ENCODE results near the gene PPFIA2.

PPFIA2 gene

DNA sequence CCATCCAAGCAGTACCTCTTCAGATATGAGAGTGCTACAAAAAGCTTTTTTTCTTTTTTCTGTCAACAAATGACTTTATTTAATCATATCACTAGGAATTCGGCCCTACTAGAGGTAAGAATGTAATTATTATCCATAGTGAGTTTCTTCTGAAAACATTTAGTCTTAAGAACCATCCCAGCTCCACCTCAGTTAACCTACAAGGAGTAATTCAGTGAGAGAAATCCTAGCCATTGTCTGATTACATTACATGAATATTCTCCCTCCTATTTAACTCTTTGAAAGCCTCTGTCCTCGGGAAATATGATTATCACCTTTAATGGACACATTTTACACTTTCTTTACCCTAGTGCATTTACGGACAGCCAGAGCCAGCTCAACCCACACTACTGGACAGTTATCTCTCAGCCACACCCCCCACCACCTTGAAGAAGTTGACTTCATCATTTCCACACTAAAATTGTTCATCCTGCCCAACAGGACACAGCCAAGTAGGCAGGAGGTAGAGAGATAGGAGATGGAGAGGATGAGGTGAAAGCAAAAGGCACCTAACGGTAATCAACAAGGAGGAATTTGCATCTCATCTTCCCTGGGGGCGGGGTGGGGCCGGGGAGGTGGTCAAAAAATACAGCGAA is 1.3 kb downstream of the PPFIA2 start:
- TF ChIP-seq TAF1 (IDR thresholded peaks at IDR 0.05; ENCODE audit: borderline replicate concordance, insufficient read depth, low read length), result no peak
- no peak for TF ChIP-seq POLR2AphosphoS5 (IDR thresholded peaks at IDR 0.05; ENCODE audit: low read depth, low read length)
- TF ChIP-seq SIN3A (IDR thresholded peaks at IDR 0.05; ENCODE audit: borderline replicate concordance, insufficient read depth, low read length), result no peak
- no peak for TF ChIP-seq FOXP2 (optimal IDR thresholded peaks at IDR 0.05; ENCODE audit: borderline replicate concordance, extremely low read depth, extremely low read length, insufficient read depth)
- TF ChIP-seq REST (IDR thresholded peaks at IDR 0.05; ENCODE audit: insufficient read depth in 1 of 2, low read depth in 2 of 2, low read length in 2 of 2), result no peak

GRCh38 chr12:81729781-81730180 is 29.4 kb downstream of the PPFIA2 start:
- no peak for TF ChIP-seq POLR2AphosphoS5 (IDR thresholded peaks at IDR 0.05; ENCODE audit: low read depth, low read length)
- no peak for TF ChIP-seq TAF1 (IDR thresholded peaks at IDR 0.05; ENCODE audit: borderline replicate concordance, insufficient read depth, low read length)
- TF ChIP-seq REST (IDR thresholded peaks at IDR 0.05; ENCODE audit: insufficient read depth in 1 of 2, low read depth in 2 of 2, low read length in 2 of 2), result no peak

- TF ChIP-seq TAF1 (IDR thresholded peaks at IDR 0.05; ENCODE audit: borderline replicate concordance, insufficient read depth, low read length), result no peak
- no peak for TF ChIP-seq FOXP2 (optimal IDR thresholded peaks at IDR 0.05; ENCODE audit: borderline replicate concordance, extremely low read depth, extremely low read length, insufficient read depth)
- no peak for TF ChIP-seq REST (IDR thresholded peaks at IDR 0.05; ENCODE audit: insufficient read depth in 1 of 2, low read depth in 2 of 2, low read length in 2 of 2)
Observed at GRCh38 chr12:81727391-81727790, 31.8 kb downstream of the PPFIA2 start.

GRCh38 chr12:81726634-81727033 is 32.5 kb downstream of the PPFIA2 start:
- TF ChIP-seq FOXP2 (optimal IDR thresholded peaks at IDR 0.05; ENCODE audit: borderline replicate concordance, extremely low read depth, extremely low read length, insufficient read depth) (no peak), REST (IDR thresholded peaks at IDR 0.05; ENCODE audit: insufficient read depth in 1 of 2, low read depth in 2 of 2, low read length in 2 of 2) (no peak), TAF1 (IDR thresholded peaks at IDR 0.05; ENCODE audit: borderline replicate concordance, insufficient read depth, low read length) (no peak), SIN3A (IDR thresholded peaks at IDR 0.05; ENCODE audit: borderline replicate concordance, insufficient read depth, low read length) (no peak), POLR2AphosphoS5 (IDR thresholded peaks at IDR 0.05; ENCODE audit: low read depth, low read length) (no peak)

DNA sequence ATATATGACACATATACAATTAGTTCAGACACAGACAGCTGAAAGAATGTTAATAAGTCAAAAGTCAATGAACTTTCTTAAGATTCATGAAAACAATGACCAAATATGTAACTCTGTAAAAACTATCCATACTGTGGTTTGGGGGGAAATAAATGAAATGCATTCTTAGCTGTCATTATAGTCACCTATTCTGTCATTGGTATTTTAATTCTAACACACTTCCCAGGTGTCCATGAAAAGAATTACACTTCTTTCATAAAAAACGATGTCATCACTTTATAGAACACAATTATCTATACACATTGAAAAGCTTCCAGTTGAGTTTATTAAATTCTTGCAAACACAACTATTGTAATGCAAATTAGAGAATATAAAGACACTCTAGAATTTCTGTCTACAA is 35.8 kb downstream of the PPFIA2 start:
- no peak for TF ChIP-seq POLR2AphosphoS5 (IDR thresholded peaks at IDR 0.05; ENCODE audit: low read depth, low read length)
- TF ChIP-seq FOXP2 (optimal IDR thresholded peaks at IDR 0.05; ENCODE audit: borderline replicate concordance, extremely low read depth, extremely low read length, insufficient read depth), result no peak
- no peak for TF ChIP-seq SIN3A (IDR thresholded peaks at IDR 0.05; ENCODE audit: borderline replicate concordance, insufficient read depth, low read length)
- TF ChIP-seq TAF1 (IDR thresholded peaks at IDR 0.05; ENCODE audit: borderline replicate concordance, insufficient read depth, low read length), result no peak
- TF ChIP-seq REST (IDR thresholded peaks at IDR 0.05; ENCODE audit: insufficient read depth in 1 of 2, low read depth in 2 of 2, low read length in 2 of 2), result no peak
